Hematopoietic multipotent progenitor cell treated with erythropoietin and hydrocortisone succinate and interleukin-3 and kit ligand, for 6 days (in vitro differentiated cells): ENCODE measurements around the gene VSTM4.
A peak's percentile ranks its signal among the peaks of the same experiment; 100 is the strongest.

Experiments
- DNase-seq: peaks from one replicate; pipeline ENCODE4 v3.0.0-alpha.2; 2015

Gene VSTM4

DNA sequence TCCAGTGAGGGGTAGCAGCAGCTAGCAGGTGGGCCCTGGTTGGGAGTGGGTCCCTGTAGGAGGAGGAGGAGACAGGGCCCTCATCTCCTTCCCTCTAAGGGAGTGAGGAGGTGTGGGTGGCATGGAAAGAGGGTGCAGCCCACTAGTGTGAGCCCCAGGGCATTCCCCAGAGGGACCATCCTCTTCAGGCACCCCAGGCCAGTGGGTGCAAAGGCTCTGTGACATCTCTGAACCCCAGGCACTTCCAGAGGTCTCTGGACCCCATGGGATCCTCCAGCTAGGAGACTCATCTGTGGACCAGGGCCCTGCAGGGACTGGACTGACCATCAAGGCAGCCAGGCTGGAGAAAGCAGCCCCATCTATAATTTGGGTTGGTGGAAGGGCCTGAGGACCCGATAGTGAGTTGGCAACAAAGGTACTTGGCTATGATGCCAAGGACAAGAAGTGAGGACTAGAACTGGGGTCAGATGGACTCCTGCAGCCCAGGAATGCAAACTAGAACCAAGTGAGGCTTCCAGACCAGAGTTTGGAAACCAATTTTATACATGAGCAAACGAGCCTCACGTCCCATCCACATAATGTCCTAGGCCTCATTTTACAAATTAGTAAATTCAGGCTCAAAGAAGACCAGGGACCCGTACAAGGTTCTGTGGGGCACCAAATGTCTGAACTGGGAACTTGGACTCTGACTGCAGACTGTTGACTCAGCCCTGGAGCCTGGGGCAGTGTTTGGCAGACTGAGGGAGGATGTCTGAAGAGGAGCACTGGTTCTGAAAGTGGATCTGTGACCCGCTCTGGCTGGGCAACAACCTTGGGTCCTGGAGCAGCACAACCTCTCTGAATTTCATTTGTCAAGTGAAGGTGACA, 1.4 kb upstream of the VSTM4 start:
- DNase-seq, result no peak

DNA sequence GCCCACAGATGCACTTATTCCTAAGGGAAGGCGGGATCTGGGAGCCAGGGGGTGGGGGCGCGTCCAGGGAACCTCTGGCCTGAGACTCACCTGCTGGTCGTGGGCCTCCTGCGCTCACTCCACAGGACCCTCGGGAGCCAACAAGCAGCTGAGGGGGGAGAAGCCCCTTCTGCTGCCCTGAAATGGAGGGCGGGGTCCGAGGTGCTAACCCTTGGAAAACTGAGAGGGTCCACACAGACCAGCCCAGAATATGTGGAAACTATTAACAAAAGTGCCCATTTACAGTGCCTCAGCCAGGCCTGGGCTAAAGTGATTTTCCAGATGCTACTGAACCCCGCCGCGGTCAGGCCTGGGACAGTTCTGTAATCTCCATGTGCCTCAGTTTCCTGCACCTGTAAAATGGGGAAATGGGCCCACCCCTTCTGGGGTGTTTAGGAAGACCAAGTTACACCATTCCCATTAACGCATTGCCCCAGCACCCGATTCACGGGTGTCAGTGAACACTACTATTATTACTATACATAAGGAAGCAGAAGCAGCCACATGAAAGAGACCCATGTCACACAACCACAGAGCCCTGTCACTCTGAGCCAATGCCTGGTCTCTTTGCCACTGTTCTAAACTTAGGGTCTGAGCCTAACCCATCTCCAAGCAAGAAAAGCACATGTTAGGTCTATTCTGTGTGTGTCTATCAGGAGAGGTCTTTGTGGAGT, 630 bp upstream of the VSTM4 start:
- DNase-seq, result peak; percentile 17

GRCh38 chr10:49114718-49115014, 656 bp downstream of the VSTM4 start:
- no peak for DNase-seq

DNA sequence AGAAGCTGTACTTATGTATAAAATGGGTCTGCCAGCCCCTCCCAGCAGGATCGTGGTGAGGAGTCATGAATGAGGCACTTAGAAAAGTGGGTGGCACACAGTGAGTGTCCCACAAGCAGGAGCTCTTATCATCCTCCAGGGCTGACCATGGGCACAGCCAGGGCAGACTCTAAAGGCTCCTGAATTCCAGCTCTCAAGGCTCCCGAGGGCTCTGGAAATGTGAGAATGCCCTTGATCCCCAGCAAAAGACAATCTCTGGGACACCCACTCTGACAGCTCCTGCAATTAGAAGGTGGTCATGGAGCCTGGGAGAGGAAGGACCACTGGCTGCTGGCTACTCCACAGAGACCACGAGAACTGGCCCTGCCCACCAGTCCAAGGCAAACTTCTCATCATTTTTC, 1.6 kb downstream of the VSTM4 start:
- DNase-seq, result no peak

- no peak for DNase-seq
Observed at GRCh38 chr10:49112851-49113250, 2.5 kb downstream of the VSTM4 start.

- DNase-seq, result no peak
Observed at GRCh38 chr10:49112098-49112497, 3.2 kb downstream of the VSTM4 start.

- DNase-seq, result no peak
Observed at GRCh38 chr10:49111320-49111698, 4.0 kb downstream of the VSTM4 start.

DNA sequence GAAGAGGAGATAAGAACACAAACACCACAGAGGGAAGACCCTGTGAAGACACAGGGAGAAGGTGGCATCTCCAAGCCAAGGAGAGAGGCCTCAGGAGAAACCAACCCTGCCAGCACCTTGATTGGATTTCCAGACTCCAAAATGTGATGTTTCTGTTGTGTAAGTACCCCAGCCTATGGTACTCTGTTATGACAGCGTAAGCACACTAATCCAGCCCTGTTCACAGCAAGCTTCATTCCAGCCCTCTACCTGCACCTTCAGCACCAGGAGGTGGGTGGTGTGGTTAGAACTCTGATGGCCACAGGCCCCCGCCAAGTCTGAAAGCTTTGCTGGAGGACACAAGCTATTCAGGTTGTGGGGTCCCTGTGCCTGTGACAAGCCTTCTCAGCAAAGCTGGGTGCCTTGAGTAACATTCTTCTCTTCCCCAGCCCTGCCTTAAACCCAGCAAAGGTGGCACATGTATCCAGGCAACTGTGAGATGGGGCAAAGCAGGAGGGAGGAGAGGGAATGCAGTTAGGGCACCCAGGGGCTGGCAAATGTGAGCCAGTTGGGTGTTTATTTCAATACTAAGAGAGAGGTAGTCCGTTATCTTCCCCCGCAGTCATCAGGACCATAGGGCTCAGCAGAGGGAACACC, 4.5 kb downstream of the VSTM4 start:
- no peak for DNase-seq

GRCh38 chr10:49109669-49110340, 5.5 kb downstream of the VSTM4 start:
- no peak for DNase-seq

DNA sequence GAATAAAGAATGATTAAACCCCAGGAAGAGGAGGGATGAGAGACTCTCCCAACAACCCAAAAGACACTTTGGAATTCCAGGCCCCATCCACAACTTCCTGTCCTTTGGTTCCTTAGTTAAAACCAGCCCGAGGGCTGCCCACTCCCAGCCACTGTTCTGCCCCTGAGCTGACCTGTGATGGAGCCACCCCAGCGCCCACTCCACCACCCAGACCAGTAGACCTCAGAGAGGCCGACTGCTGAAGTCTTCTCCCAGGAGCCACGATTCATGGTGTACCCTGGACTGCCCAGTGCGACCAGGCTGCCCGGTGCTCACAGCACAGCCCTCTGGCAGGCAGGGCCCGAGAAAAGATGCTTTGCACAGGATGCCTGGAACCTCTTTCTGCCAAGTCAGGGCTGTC, 6.7 kb downstream of the VSTM4 start:
- no peak for DNase-seq

- no peak for DNase-seq
Observed at GRCh38 chr10:49107887-49108267, 7.4 kb downstream of the VSTM4 start.

DNA sequence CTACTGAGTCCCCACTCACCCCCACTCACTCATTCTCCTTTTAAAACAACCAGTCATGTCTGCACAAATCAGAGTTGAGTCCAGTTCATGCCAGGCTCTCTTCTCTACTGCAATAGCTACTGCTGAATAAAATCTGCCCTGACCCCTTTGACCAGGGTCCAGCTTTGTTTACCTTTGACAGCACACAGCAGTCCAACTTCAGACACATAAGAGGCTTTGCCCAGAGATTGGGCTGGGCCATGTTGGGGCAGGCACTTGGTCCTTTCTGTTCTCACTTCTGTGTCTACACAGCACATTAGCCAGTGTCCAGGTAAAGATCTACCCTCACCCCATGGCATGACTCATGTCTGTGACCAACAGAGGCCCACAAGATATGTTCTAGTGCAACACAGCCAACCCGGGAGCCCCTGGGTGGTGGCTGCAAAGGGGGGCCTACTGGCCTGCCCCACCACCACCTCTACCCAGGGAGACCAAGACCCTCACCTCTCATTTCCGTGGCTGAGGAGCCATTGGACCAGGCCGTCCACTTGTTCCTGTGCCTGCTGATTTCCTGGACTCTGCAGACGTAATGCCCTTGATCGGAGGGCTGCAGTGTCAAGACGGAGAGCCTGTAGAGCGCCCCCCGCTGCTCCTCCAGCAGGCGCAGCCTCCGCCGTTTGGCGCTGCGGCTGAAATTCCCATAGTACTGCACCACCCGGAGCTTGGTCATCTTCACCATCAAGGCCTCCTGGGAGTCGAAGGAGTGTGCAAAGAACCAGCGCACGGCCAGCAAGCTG, 8.0 kb downstream of the VSTM4 start:
- DNase-seq, result no peak

DNA sequence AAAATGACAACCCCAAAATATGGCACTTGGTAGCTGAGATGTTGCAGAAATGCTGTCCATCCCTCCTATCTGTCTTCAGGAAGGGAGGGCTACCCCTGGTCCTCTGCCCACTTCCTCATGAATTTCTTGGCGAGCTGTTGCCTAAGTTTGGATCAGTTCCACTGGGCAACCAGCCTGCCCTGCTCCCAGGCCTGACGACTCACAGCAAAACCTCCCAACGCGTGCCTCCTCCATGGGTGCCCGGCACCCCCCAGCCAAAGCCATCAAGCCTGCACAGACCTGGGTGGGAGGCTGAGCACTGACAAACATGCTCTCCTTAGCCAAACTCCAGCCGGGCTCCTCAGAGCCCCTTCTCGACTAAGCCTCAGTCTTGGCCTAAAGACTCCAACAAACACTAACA, 8.9 kb downstream of the VSTM4 start:
- DNase-seq, result no peak

DNA sequence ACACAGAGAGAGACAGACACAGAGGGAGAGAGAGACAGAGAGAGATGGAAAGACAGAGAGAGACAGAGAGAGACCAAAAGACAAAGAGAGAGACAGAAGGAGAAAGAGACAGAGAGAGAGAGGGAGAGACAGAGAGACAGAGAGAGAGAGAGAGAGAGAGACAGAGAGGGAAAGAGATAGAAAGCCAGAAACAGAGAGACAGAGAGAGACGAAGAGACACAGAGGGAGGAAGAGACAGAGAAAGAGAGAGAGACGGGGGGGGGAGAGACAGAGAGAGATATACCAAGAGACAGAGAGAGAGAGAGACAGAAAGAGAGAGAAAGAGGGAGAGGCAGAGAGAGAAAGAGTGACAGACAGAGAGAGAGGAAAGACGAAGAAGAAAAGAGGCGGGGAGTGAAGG, 10.2 kb downstream of the VSTM4 start:
- no peak for DNase-seq

DNA sequence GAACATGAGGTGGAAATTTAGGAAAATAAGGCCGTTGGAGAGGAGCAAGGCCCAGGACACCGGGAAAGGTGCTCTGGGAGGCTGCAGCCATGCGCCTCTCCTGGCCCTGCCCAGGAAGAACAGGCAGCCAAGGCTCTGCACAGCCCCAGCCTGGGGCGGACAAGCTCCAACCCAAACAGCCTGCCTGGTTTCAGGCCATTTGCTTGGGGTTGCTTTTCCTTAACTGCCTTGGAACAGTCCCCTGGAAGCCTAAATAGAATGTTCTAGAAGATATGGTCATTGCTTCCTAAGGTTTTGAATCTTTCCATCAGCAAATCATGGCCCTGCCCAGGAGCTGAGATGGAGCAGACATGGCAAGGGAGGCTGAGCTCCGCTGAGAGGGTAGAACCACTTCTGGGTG, 11.0 kb downstream of the VSTM4 start:
- DNase-seq, result no peak

DNA sequence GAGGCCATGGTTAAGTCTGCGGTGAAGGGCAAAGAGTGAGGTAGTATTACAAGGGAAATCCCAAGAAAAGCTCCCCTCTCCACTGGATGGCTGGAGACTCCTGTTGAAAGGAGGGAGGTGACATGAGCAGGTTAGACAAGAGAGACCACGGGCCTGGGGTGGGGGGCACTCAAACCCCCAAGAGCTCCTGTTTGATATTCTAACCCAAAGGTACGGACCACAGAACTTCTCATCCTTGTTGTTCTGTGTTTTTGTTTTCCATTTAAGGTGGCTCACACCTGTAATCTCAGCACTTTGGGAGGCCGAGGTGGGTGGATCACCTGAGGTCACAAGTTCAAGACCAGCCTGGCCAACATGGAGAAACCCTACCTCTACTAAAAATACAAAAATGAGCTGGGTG, 11.6 kb downstream of the VSTM4 start:
- no peak for DNase-seq

DNA sequence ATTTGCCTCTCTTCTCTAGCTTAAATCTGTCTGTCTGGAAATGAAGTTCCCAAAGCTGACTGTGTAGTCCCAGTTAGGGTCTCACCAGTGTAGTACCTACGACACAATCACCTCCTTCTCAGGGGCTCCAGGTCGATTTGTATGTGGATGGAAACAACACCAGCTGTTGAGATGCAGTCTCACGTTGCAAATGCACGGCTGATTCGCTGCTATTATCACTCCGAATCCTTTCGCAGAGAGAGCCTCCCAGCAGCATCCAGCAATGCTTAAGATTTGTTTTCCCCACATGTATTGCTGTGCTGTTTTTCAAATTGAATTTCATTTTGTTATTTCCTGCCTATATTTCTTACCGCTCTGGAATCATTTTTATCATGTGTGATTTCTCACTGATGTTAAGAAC, 16.3 kb downstream of the VSTM4 start:
- no peak for DNase-seq

DNA sequence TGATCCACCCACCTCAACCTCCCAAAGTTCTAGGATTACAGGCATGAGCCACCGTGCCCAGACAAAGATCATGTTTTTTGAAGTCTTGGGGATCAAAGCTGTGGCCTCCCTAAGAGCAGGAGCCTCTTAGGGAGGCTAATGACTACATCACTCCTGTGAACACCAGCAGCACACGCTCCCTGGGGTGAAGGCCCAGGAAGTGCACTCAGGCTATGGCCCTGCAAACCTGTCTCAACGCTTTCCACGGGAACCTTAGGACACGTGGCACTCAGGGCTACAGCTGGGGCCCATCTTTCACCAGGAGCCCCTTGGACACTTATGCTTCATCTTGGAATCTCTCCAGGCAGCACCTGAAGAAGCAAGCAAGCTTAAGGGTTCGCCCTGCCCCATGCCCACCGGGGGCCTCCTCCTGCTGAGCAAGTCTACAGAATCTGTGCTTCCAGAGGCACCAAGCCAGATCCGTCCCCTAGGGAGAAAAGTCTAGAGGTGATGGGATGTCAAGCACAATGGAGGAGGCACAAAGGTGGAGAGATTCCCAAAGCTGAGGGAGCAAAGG, 18.4 kb downstream of the VSTM4 start:
- no peak for DNase-seq

GRCh38 chr10:49094646-49095045, 20.7 kb downstream of the VSTM4 start:
- DNase-seq, result no peak

- DNase-seq, result no peak
Observed at GRCh38 chr10:49093922-49094321, 21.4 kb downstream of the VSTM4 start.

- DNase-seq, result no peak
Observed at GRCh38 chr10:49092477-49092876, 22.8 kb downstream of the VSTM4 start.

GRCh38 chr10:49091450-49092210, 23.7 kb downstream of the VSTM4 start:
- no peak for DNase-seq
